ENCODE results near the gene EGR4.

The EGR4 gene

GRCh38 chr2:73244580-73244979 lies 48.8 kb downstream of the EGR4 start:
- DNase-seq: no peak

- DNase-seq: peak; percentile 7
Observed at GRCh38 chr2:73243884-73244570, 49.3 kb downstream of the EGR4 start.

All from NCI-H2171 (cell line).